Activated naive CD4-positive, alpha-beta T cell treated with anti-CD3 and anti-CD28 coated beads, Interleukin-2, amount 50 U/mL, for 72 hours (primary cell): Measurements from ENCODE around the gene PUS7L. TPM values are rescaled to one million over a fixed set of nuclear protein-coding genes. Genes with fewer than 3 reads are reported as not detected.

Experiments
- ATAC-seq, 2 donors: fragments of 150-1000 bp; cut with Tn5 transposase; 2 replicates each; pipeline ENCODE4 v1.10.0; 2021; ENCODE audit warnings: mild to moderate bottlenecking in 2 of 2, moderate library complexity in 2 of 2
- DNase-seq, 2 donors: peaks; one replicate each; pipeline ENCODE4 v3.0.0; 2021 to 2022; ENCODE audit warnings: low spot score in 2 of 2
- H3K27ac Mint-ChIP-seq, 2 donors: one replicate each; pipeline ENCODE4 v1.8.0; 2022; ENCODE audit warnings: mild to moderate bottlenecking in 2 of 2, mixed read lengths in 2 of 2
- H3K36me3 Mint-ChIP-seq, 2 donors: one replicate each; pipeline ENCODE4 v1.8.0; 2022; ENCODE audit warnings: mixed read lengths in 2 of 2
- H3K9me3 Mint-ChIP-seq, 2 donors: one replicate each; pipeline ENCODE4 v1.8.0; 2022; ENCODE audit warnings: mixed read lengths in 2 of 2
- total RNA-seq, 2 donors: library from RNA; stranded (reverse); gene quantifications; one replicate each; pipeline ENCODE4 v1.2.3, GENCODE V29; 2022

PUS7L gene
- total RNA-seq, result 10 to 100 TPM; 12.6 to 22.5 TPM

GRCh38 chr12:43758728-43759563 is at the start of gene PUS7L, which contains the start of gene IRAK4:
Gene PUS7L, minus strand, starts transcription at chr12:43758790. Its CDS starts 3,545 bp downstream, at chr12:43755245.
Gene IRAK4, plus strand, starts transcription at chr12:43758951. Its CDS starts 9,161 bp downstream, at chr12:43768112.
- peak; percentile 89 to 98 for ATAC-seq
- DNase-seq, result peak; percentile 87 to 93
- H3K36me3 Mint-ChIP-seq, result peaks cover 50 to 55% of the 10 kb centered on the region in 2 donors
- peaks cover 4 to 7% of the 10 kb centered on the region in 2 donors for H3K9me3 Mint-ChIP-seq
- H3K27ac Mint-ChIP-seq, result peak within 1 kb of the TSS; percentile 97 to 99

- Mint-ChIP-seq H3K36me3 (peaks cover 17 to 22% of the 10 kb centered on the region in 2 donors), H3K27ac (peak overlapping the region in 1 of 2 donors; percentile 94), H3K9me3 (no peaks in the 10 kb centered on the region)
- ATAC-seq (no peak), DNase-seq (no peak)
Measured at GRCh38 chr12:43807386-43807785, 48.8 kb upstream of the PUS7L start.

- Mint-ChIP-seq H3K9me3 (no peaks in the 10 kb centered on the region), H3K36me3 (peaks cover 17 to 22% of the 10 kb centered on the region in 2 donors), H3K27ac (peak overlapping the region; percentile 94 to 100)
- ATAC-seq (no peak), DNase-seq (no peak)
Measured at GRCh38 chr12:43806737-43807072, 48.1 kb upstream of the PUS7L start.

GRCh38 chr12:43805860-43806736 is 47.5 kb upstream of the PUS7L start, which contains the start of gene TWF1:
Gene TWF1, minus strand, starts transcription at chr12:43806317. Its CDS starts 72 bp downstream, at chr12:43806245.
- Mint-ChIP-seq H3K36me3 (peaks cover 17 to 22% of the 10 kb centered on the region in 2 donors), H3K27ac (peak within 1 kb of the TSS; percentile 94 to 100), H3K9me3 (no peaks in the 10 kb centered on the region)
- DNase-seq (peak; percentile 88 to 89), ATAC-seq (peak; percentile 97 to 98)

GRCh38 chr12:43805149-43805859 is 46.7 kb upstream of the PUS7L start:
- ATAC-seq (no peak), DNase-seq (peak in 1 of 2 donors; percentile 5)
- H3K9me3 Mint-ChIP-seq, result no peaks in the 10 kb centered on the region
- peaks cover 17 to 22% of the 10 kb centered on the region in 2 donors for H3K36me3 Mint-ChIP-seq
- H3K27ac Mint-ChIP-seq, result peak overlapping the region; percentile 94

- no peak for DNase-seq
- no peak for ATAC-seq
- Mint-ChIP-seq H3K27ac (no peak overlapping the region), H3K9me3 (no peaks in the 10 kb centered on the region), H3K36me3 (peaks cover 0 to 6% of the 10 kb centered on the region in 2 donors)
Measured at GRCh38 chr12:43797561-43798217, 39.1 kb upstream of the PUS7L start.

GRCh38 chr12:43795716-43796280 is 37.2 kb upstream of the PUS7L start:
- no peak overlapping the region for H3K27ac Mint-ChIP-seq
- peaks cover 6 to 7% of the 10 kb centered on the region in 2 donors for H3K36me3 Mint-ChIP-seq
- ATAC-seq (no peak), DNase-seq (no peak)
- peaks cover 0 to 4% of the 10 kb centered on the region in 2 donors for H3K9me3 Mint-ChIP-seq

- DNase-seq (no peak), ATAC-seq (no peak)
- H3K36me3 Mint-ChIP-seq, result peaks cover 7 to 17% of the 10 kb centered on the region in 2 donors
- peaks cover 0 to 4% of the 10 kb centered on the region in 2 donors for H3K9me3 Mint-ChIP-seq
- H3K27ac Mint-ChIP-seq, result peak overlapping the region in 1 of 2 donors; percentile 68
Measured at GRCh38 chr12:43789941-43790340, 31.4 kb upstream of the PUS7L start.

GRCh38 chr12:43786899-43787693 is 28.5 kb upstream of the PUS7L start:
- DNase-seq (no peak), ATAC-seq (no peak)
- H3K9me3 Mint-ChIP-seq, result peaks cover 0 to 2% of the 10 kb centered on the region in 2 donors
- H3K27ac Mint-ChIP-seq, result no peak overlapping the region
- H3K36me3 Mint-ChIP-seq, result peaks cover 6 to 10% of the 10 kb centered on the region in 2 donors

- Mint-ChIP-seq H3K27ac (no peak overlapping the region), H3K9me3 (no peaks in the 10 kb centered on the region), H3K36me3 (no peaks in the 10 kb centered on the region)
- ATAC-seq (peak in 1 of 2 donors; percentile 56), DNase-seq (no peak)
Measured at GRCh38 chr12:43776498-43776897, 17.9 kb upstream of the PUS7L start.

GRCh38 chr12:43766291-43766690 is 7.7 kb upstream of the PUS7L start:
- Mint-ChIP-seq H3K27ac (no peak overlapping the region), H3K9me3 (peaks cover 3 to 4% of the 10 kb centered on the region in 2 donors), H3K36me3 (peaks cover 17 to 19% of the 10 kb centered on the region in 2 donors)
- DNase-seq (no peak), ATAC-seq (no peak)

- ATAC-seq (no peak), DNase-seq (no peak)
- peaks cover 3 to 4% of the 10 kb centered on the region in 2 donors for H3K9me3 Mint-ChIP-seq
- peaks cover 20 to 21% of the 10 kb centered on the region in 2 donors for H3K36me3 Mint-ChIP-seq
- no peak overlapping the region for H3K27ac Mint-ChIP-seq
Measured at GRCh38 chr12:43764528-43764927, 5.9 kb upstream of the PUS7L start.

GRCh38 chr12:43763769-43764168 is 5.2 kb upstream of the PUS7L start:
- peaks cover 21 to 26% of the 10 kb centered on the region in 2 donors for H3K36me3 Mint-ChIP-seq
- ATAC-seq (no peak), DNase-seq (no peak)
- H3K9me3 Mint-ChIP-seq, result peaks cover 3 to 4% of the 10 kb centered on the region in 2 donors
- H3K27ac Mint-ChIP-seq, result no peak overlapping the region

GRCh38 chr12:43762596-43762995 is 4.0 kb upstream of the PUS7L start:
- DNase-seq, result no peak
- ATAC-seq, result no peak
- peaks cover 28 to 32% of the 10 kb centered on the region in 2 donors for H3K36me3 Mint-ChIP-seq
- H3K9me3 Mint-ChIP-seq, result peaks cover 3 to 4% of the 10 kb centered on the region in 2 donors
- H3K27ac Mint-ChIP-seq, result no peak overlapping the region

GRCh38 chr12:43761500-43761899 is 2.9 kb upstream of the PUS7L start:
- no peak overlapping the region for H3K27ac Mint-ChIP-seq
- DNase-seq (no peak), ATAC-seq (no peak)
- H3K9me3 Mint-ChIP-seq, result peaks cover 4 to 5% of the 10 kb centered on the region in 2 donors
- peaks cover 36 to 40% of the 10 kb centered on the region in 2 donors for H3K36me3 Mint-ChIP-seq
